ENCODE results near the gene CCNY.
"Not testable (repeated sequence)": the region's sequence is repeated elsewhere in the genome, so short reads cannot be mapped to it uniquely, and the experiment has no call there.

CCNY gene

GRCh38 chr10:35352512-35352911 is 16.2 kb downstream of the CCNY start:
- H3K27ac ChIP-seq = no peak overlapping the region
- H3K4me3 ChIP-seq = no peak overlapping the region

- H3K27ac ChIP-seq = no peak overlapping the region
- H3K4me3 ChIP-seq = no peak overlapping the region
Measured at GRCh38 chr10:35353395-35353794, 17.1 kb downstream of the CCNY start.

DNA sequence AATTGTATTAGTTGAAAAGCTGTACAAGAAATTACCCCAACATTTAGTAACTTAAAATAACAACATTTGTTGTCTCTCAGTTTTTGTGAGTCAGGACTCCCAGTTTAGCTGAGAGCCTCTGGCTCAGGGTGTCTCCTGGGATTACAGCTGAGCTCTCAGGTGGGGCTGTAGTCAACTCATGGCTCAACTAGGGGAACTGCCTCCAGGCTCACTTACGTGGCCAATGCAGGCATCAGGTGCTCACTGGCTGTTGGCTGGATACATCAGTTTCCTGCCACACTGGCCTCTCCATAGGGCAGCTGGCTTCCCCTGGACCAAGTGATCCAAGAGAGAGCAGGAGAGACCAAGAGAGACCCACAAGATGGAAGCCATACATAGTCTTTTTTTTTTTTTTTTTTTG is 17.5 kb downstream of the CCNY start:
- Histone ChIP-seq H3K27ac (no peak overlapping the region), H3K4me3 (no peak overlapping the region)

DNA sequence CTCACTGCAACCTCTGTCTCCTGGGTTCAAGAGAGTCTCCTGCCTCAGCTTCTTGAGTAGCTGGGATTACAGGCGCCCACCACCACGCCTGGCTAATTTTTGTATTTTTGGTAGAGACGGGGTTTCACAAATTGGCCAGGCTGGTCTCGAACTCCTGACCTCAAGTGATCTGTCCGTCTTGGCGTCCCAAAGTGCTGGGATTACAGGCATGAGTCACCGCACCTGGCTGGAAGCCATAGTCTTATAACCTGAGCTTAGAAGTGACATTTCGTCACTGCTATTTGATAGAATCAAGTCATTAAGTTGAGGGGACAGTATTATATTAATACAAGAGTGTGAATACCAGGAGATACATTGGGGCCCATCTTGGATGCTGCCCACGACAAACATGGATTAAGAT is 17.9 kb downstream of the CCNY start:
- not testable (repeated sequence) for H3K4me3 ChIP-seq, H3K27ac ChIP-seq

GRCh38 chr10:35355971-35356724 is 19.8 kb downstream of the CCNY start:
- H3K27ac ChIP-seq = peak overlapping the region in 1 of 21 experiments; percentile 22
- no peak overlapping the region for H3K4me3 ChIP-seq

- H3K27ac ChIP-seq = peak overlapping the region in 1 of 21 experiments; percentile 22
- H3K4me3 ChIP-seq = no peak overlapping the region
Measured at GRCh38 chr10:35356725-35357092, 20.4 kb downstream of the CCNY start.

- no peak overlapping the region for H3K4me3 ChIP-seq
- no peak overlapping the region for H3K27ac ChIP-seq
Measured at GRCh38 chr10:35359056-35359455, 22.7 kb downstream of the CCNY start.

GRCh38 chr10:35359873-35360272 is 23.6 kb downstream of the CCNY start:
- Histone ChIP-seq H3K4me3 (no peak overlapping the region), H3K27ac (no peak overlapping the region)

- Histone ChIP-seq H3K4me3 (no peak overlapping the region), H3K27ac (no peak overlapping the region)
Measured at GRCh38 chr10:35362701-35363350, 26.5 kb downstream of the CCNY start.

DNA sequence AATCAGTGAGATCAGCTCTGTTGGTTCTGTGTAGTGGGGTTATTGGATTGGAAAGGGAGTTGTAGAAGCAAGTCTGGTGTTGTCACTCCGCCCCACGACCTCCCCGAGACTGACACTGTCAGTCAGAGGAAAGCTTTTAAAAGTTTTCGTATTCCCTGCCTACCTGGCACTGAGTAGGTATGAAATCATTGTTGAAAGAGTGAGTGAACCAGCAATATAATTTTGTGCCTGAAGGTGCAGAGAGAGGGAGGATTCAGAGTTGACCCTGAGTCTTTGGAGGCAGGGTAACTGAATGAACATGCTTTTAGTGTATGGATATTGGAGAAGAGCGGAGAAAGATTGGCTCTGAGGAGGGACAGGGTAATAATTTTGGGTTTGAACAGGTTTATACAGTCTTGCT is 27.3 kb downstream of the CCNY start:
- Histone ChIP-seq H3K4me3 (no peak overlapping the region), H3K27ac (no peak overlapping the region)

DNA sequence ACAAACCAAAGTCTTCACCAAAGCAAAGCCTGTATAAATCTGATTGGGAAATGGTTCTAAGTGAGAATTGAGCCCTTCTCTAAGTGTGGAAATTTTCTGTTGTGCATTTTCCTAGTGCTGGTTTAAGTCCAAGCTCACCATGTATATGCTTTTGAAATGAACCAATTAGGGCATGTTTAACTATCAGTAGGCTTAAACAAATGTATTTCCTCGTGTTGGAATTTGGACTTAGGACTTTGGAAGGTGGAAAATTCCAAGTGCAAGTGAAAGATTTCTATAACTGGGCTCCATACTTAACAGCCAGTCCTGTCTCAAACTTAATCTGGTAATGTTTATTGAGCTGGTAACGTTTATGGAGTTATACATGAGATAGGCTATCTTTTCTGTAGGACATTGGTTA is 28.5 kb downstream of the CCNY start:
- Histone ChIP-seq H3K4me3 (no peak overlapping the region), H3K27ac (no peak overlapping the region)

- Histone ChIP-seq H3K4me3 (no peak overlapping the region), H3K27ac (no peak overlapping the region)
Measured at GRCh38 chr10:35365994-35366393, 29.7 kb downstream of the CCNY start.

DNA sequence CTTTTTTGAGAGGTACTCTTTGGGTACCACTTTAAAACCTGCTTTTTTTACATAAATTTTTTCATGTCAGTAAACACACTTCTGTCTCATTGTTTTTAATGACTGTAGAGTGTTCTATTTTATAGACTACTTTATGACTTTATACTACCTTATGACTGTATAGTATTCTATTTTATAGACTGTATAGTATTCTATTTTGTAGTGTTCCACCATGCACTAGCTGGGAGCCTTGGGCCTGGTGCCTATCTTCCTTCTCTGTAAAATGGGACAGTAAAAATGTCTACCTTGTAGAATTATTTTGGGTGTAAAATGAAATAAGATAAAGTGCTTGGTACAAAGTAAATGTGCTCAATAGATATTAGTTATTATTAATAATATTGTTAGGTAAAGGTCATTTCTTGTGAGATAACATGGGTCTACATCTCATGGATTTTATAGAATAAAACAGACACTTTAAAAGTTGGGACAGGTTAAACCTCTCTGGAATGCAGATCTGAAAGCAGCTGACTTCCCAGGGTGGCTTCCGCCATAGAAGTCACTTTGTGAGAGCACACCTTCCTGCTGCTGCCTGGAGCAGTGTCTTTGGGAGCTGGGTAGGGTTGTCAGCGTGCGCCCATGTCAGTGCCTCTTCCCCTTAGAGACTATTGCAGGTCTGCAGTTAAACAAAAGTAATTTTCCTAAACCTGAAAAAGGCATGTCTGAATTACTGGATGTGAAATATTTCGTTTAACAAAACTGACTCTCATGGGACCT is 31.0 kb downstream of the CCNY start:
- H3K4me3 ChIP-seq = no peak overlapping the region

GRCh38 chr10:35367982-35368381 is 31.7 kb downstream of the CCNY start:
- H3K27ac ChIP-seq = no peak overlapping the region
- H3K4me3 ChIP-seq = no peak overlapping the region

More for the DNA sequence above, 31.0 kb downstream of the CCNY start:
- no peak overlapping the region for H3K27ac ChIP-seq

- H3K27ac ChIP-seq = peak overlapping the region in 5 of 21 experiments; percentile 36 to 54 (median 45)
- H3K4me3 ChIP-seq = no peak overlapping the region
Measured at GRCh38 chr10:35368485-35369048, 32.3 kb downstream of the CCNY start.

DNA sequence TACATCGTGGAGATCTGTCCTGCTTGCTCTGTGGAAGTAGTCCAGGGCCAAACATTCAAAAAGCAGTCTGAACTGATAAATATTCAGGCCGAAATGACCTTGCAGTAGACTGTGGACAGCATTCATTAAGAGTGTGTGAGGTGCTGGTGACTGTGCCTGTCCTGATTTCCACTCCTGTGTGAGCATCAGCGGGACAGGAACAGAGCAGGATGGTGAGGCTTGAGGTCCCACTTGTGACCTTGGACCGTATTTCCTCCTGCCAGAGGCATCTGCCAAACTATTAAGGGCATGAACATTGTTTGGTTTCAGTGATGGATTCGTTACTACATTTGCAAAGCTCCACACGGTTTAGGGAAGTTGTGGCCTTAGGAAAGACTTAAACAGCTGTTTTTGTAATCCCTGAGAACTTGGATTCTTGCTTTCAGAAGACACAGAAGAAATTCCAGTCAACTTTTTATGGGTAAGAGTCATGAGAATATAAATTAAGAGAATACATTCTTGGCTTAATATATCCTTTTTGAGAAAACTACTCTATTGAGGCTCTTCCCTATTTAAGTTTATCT is 32.8 kb downstream of the CCNY start:
- Histone ChIP-seq H3K4me3 (no peak overlapping the region), H3K27ac (peak overlapping the region in 4 of 21 experiments; percentile 36 to 54 (median 42))

DNA sequence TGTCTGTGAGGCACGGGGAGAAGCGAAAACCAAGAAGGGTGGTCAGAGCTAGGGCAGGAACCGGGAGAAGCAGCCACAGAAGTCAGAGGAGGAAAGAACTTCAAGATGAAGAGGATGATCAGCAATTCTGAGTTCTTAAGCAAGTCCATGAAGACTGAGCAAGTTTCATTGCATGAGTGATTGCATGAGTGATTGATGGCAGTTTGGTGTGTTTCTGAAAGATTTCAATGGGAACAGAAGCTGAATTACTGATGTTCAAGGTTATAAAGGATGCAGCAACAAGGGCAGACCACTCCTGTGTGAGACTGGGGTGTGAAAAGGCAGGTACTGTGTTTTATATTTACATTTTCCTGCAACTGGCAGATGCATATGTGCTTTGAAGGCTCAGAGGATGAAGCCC is 35.4 kb downstream of the CCNY start:
- no peak overlapping the region for H3K4me3 ChIP-seq
- H3K27ac ChIP-seq = peak overlapping the region in 2 of 21 experiments; percentile 31 to 52

DNA sequence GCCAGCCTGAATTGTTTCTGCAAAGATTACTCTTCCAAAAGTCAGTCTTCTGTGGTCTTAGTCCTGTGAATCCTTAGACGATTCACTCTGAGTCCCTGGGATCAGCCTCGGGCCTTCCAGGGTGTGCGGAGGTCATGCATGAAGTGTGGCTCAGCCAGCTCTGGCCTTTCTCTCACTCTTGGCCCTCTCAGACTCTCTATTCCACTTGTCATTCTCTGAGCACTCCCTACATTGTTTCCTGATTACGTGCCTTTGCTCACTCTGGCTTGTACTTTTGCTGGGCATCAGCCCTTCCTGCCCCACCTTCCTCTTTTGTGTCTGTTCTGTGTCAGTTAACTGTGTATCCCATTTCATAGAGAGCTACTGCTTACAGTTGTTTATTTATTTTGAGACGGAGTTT is 36.0 kb downstream of the CCNY start:
- H3K27ac ChIP-seq = peak overlapping the region in 4 of 21 experiments; percentile 31 to 64 (median 43)

DNA sequence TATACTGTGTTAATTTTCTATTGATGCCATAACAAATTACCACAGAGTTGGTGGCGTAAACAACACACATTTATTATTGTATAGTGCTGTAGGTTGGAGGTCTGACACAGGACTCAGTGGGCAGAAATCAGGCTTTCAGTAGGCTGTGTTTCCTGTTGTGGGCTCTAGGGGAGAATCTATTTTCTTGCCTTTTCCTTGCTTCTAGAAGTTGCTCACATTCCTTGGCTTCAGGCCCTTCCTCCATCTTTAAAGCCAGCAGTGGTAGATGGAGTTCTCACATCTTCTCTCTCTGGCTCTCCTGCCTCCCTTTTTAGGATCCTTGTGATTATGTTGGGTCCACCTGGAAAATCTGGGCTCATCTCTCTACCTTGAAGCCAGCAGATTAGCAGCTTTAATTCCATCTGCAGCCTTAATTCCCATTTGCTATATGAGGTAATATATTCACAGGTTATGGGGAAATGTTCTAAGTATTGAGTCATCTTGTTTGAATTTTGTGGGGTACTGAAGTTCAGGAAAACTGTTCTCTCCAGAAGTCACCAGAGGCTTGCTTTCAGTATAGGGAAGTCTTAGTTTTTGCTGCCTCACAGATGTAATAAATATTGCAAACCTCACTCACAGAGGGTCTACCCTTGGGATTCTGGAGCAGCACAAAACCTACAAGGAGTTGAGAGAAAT is 38.9 kb downstream of the CCNY start:
- no peak overlapping the region for H3K27ac ChIP-seq
- no peak overlapping the region for H3K4me3 ChIP-seq

More for the DNA sequence above, 36.0 kb downstream of the CCNY start:
- no peak overlapping the region for H3K4me3 ChIP-seq

Measured in skin epidermis (tissue), 12 donors.